ENCODE measurements around the gene KIAA0753. TPM values are rescaled to one million over a fixed set of nuclear protein-coding genes. Genes with fewer than 3 reads are reported as not detected.
A peak's percentile ranks its signal among the peaks of the same experiment; 100 is the strongest.

KIAA0753 gene
- total and polyA plus RNA-seq, 7 experiments from 2014 or later = 2.6 to 18.4 (median 13.3) TPM

- DNase-seq = no peak
- intact Hi-C loops (cut with micrococcal nuclease) = no loop called here
- POLR2A ChIA-PET = no interaction called here
- Mint-ChIP-seq H3K4me3 (no peak overlapping the region), H3K27ac (peak overlapping the region in 2 of 9 donors; percentile 7 to 8), H3K4me1 (peaks cover 9 to 16% (median 12%) of the 10 kb centered on the region in 7 donors), H3K27me3 (peaks cover 7 to 16% (median 12%) of the 10 kb centered on the region in 5 donors), H3K9me3 (no peaks in the 10 kb centered on the region), H3K36me3 (no peaks in the 10 kb centered on the region)
- peaks cover 0 to 10% of the 10 kb centered on the region in 2 donors for H3K4me1 ChIP-seq (ENCODE audit: control insufficient read depth in 2 of 2, insufficient read depth in 2 of 2, low read length in 2 of 2)
- no peaks in the 10 kb centered on the region for H3K9me3 ChIP-seq (ENCODE audit: control insufficient read depth in 2 of 3, low read length in 3 of 3)
- no peaks in the 10 kb centered on the region for H3K36me3 ChIP-seq (ENCODE audit: control insufficient read depth in 2 of 3, insufficient read depth in 3 of 3, low read length in 3 of 3)
- H3K27me3 ChIP-seq (ENCODE audit: control insufficient read depth in 2 of 2, insufficient read depth in 2 of 2, low read length in 2 of 2) = no peaks in the 10 kb centered on the region
- H3K4me3 ChIP-seq (ENCODE audit: low read length) = no peak overlapping the region
- no peak for ATAC-seq
- no peak overlapping the region for H3K27ac ChIP-seq (ENCODE audit: low read depth, low read length)
- CTCF ChIA-PET = no interaction called here
Measured at GRCh38 chr17:6549384-6550036, 91.0 kb downstream of the KIAA0753 start.

GRCh38 chr17:6548578-6549330 is 91.8 kb downstream of the KIAA0753 start:
- H3K36me3 Mint-ChIP-seq = no peaks in the 10 kb centered on the region
- Histone ChIP-seq H3K27ac (ENCODE audit: low read depth, low read length) (no peak overlapping the region), H3K4me3 (ENCODE audit: low read length) (no peak overlapping the region), H3K4me1 (ENCODE audit: control insufficient read depth in 2 of 2, insufficient read depth in 2 of 2, low read length in 2 of 2) (peaks cover 0 to 10% of the 10 kb centered on the region in 2 donors), H3K36me3 (ENCODE audit: control insufficient read depth in 2 of 3, insufficient read depth in 3 of 3, low read length in 3 of 3) (no peaks in the 10 kb centered on the region), H3K27me3 (ENCODE audit: control insufficient read depth in 2 of 2, insufficient read depth in 2 of 2, low read length in 2 of 2) (no peaks in the 10 kb centered on the region), H3K9me3 (ENCODE audit: control insufficient read depth in 2 of 3, low read length in 3 of 3) (no peaks in the 10 kb centered on the region)
- ChIA-PET POLR2A (no interaction called here), CTCF (interaction anchor here (0.5 kb wide), 1 partner anchor 46 kb away, joined by 5 read pairs; no protein-coding TSS in a partner anchor)
- peaks cover 0 to 8% (median 5%) of the 10 kb centered on the region in 5 donors for H3K27me3 Mint-ChIP-seq
- intact Hi-C loops (cut with micrococcal nuclease) = no loop called here
- DNase-seq (peak in 7 of 9 donors; percentile 8 to 50 (median 27)), ATAC-seq (peak; percentile 71)
- peak overlapping the region in 6 of 9 donors; percentile 8 to 69 (median 28) for H3K27ac Mint-ChIP-seq
- H3K4me3 Mint-ChIP-seq = peak overlapping the region in 5 of 10 donors; percentile 9 to 72 (median 55)
- H3K4me1 Mint-ChIP-seq = peaks cover 9 to 16% (median 11%) of the 10 kb centered on the region in 7 donors
- H3K9me3 Mint-ChIP-seq = no peaks in the 10 kb centered on the region

DNA sequence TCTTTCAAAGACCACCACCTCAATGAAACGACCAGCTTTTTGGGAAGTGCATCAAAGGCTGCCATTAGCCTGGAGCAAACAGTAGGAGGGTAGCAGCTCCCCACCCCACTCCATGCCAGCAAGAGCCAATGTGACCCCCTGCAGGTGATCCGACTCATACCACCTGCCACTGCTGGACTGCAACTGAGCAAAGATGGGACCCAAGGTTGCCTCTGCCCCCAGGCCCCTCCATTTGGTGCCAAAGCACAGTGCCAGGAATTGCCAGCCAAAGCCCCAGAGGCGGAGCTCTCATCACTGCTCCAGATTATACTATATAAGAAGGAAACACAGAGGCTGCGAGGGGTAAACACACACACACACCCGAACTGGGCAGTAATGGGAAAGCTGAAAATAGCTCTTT is 92.5 kb downstream of the KIAA0753 start:
- no peaks in the 10 kb centered on the region for H3K27me3 ChIP-seq (ENCODE audit: control insufficient read depth in 2 of 2, insufficient read depth in 2 of 2, low read length in 2 of 2)
- H3K27ac Mint-ChIP-seq = peak overlapping the region in 3 of 9 donors; percentile 20 to 69 (median 48)
- H3K36me3 Mint-ChIP-seq = no peaks in the 10 kb centered on the region
- peaks cover 0 to 3% (median 0%) of the 10 kb centered on the region in 5 donors for H3K27me3 Mint-ChIP-seq
- H3K27ac ChIP-seq (ENCODE audit: low read depth, low read length) = no peak overlapping the region
- no peaks in the 10 kb centered on the region for H3K36me3 ChIP-seq (ENCODE audit: control insufficient read depth in 2 of 3, insufficient read depth in 3 of 3, low read length in 3 of 3)
- H3K9me3 ChIP-seq (ENCODE audit: control insufficient read depth in 2 of 3, low read length in 3 of 3) = no peaks in the 10 kb centered on the region
- H3K4me3 Mint-ChIP-seq = peak overlapping the region in 6 of 10 donors; percentile 9 to 72 (median 52)
- ATAC-seq (no peak), DNase-seq (no peak)
- intact Hi-C loops (cut with micrococcal nuclease) = no loop called here
- H3K4me1 ChIP-seq (ENCODE audit: control insufficient read depth in 2 of 2, insufficient read depth in 2 of 2, low read length in 2 of 2) = peaks cover 0 to 10% of the 10 kb centered on the region in 2 donors
- POLR2A ChIA-PET = no interaction called here
- peaks cover 9 to 16% (median 11%) of the 10 kb centered on the region in 7 donors for H3K4me1 Mint-ChIP-seq
- CTCF ChIA-PET = interaction anchor here (0.5 kb wide), 1 partner anchor 46 kb away, joined by 5 read pairs; no protein-coding TSS in a partner anchor
- no peaks in the 10 kb centered on the region for H3K9me3 Mint-ChIP-seq
- no peak overlapping the region for H3K4me3 ChIP-seq (ENCODE audit: low read length)

GRCh38 chr17:6547336-6547735 is 93.2 kb downstream of the KIAA0753 start:
- Histone ChIP-seq H3K27me3 (ENCODE audit: control insufficient read depth in 2 of 2, insufficient read depth in 2 of 2, low read length in 2 of 2) (no peaks in the 10 kb centered on the region), H3K27ac (ENCODE audit: low read depth, low read length) (no peak overlapping the region), H3K9me3 (ENCODE audit: control insufficient read depth in 2 of 3, low read length in 3 of 3) (no peaks in the 10 kb centered on the region), H3K4me1 (ENCODE audit: control insufficient read depth in 2 of 2, insufficient read depth in 2 of 2, low read length in 2 of 2) (peaks cover 0 to 10% of the 10 kb centered on the region in 2 donors), H3K4me3 (ENCODE audit: low read length) (no peak overlapping the region), H3K36me3 (ENCODE audit: control insufficient read depth in 2 of 3, insufficient read depth in 3 of 3, low read length in 3 of 3) (no peaks in the 10 kb centered on the region)
- Mint-ChIP-seq H3K4me1 (peaks cover 6 to 16% (median 11%) of the 10 kb centered on the region in 7 donors), H3K9me3 (no peaks in the 10 kb centered on the region), H3K4me3 (no peak overlapping the region), H3K36me3 (no peaks in the 10 kb centered on the region), H3K27ac (no peak overlapping the region), H3K27me3 (peaks cover 0 to under 1% (median 0%) of the 10 kb centered on the region in 5 donors)
- POLR2A ChIA-PET = no interaction called here
- CTCF ChIA-PET = no interaction called here
- no peak for DNase-seq
- ATAC-seq = no peak
- intact Hi-C loops (cut with micrococcal nuclease) = no loop called here

GRCh38 chr17:6546069-6546718 is 94.3 kb downstream of the KIAA0753 start:
- ChIA-PET CTCF (no interaction called here), POLR2A (no interaction called here)
- Mint-ChIP-seq H3K27me3 (no peaks in the 10 kb centered on the region), H3K9me3 (no peaks in the 10 kb centered on the region), H3K4me1 (peaks cover 6 to 16% (median 11%) of the 10 kb centered on the region in 7 donors), H3K36me3 (no peaks in the 10 kb centered on the region), H3K27ac (no peak overlapping the region), H3K4me3 (no peak overlapping the region)
- no peaks in the 10 kb centered on the region for H3K36me3 ChIP-seq (ENCODE audit: control insufficient read depth in 2 of 3, insufficient read depth in 3 of 3, low read length in 3 of 3)
- no peak overlapping the region for H3K4me3 ChIP-seq (ENCODE audit: low read length)
- peaks cover 0 to 10% of the 10 kb centered on the region in 2 donors for H3K4me1 ChIP-seq (ENCODE audit: control insufficient read depth in 2 of 2, insufficient read depth in 2 of 2, low read length in 2 of 2)
- H3K9me3 ChIP-seq (ENCODE audit: control insufficient read depth in 2 of 3, low read length in 3 of 3) = no peaks in the 10 kb centered on the region
- intact Hi-C loops (cut with micrococcal nuclease) = no loop called here
- no peak for DNase-seq
- ATAC-seq = no peak
- H3K27me3 ChIP-seq (ENCODE audit: control insufficient read depth in 2 of 2, insufficient read depth in 2 of 2, low read length in 2 of 2) = no peaks in the 10 kb centered on the region
- H3K27ac ChIP-seq (ENCODE audit: low read depth, low read length) = no peak overlapping the region

- H3K4me3 Mint-ChIP-seq = no peak overlapping the region
- H3K36me3 ChIP-seq (ENCODE audit: control insufficient read depth in 2 of 3, insufficient read depth in 3 of 3, low read length in 3 of 3) = no peaks in the 10 kb centered on the region
- intact Hi-C loops (cut with micrococcal nuclease) = no loop called here
- peaks cover 0 to 10% of the 10 kb centered on the region in 2 donors for H3K4me1 ChIP-seq (ENCODE audit: control insufficient read depth in 2 of 2, insufficient read depth in 2 of 2, low read length in 2 of 2)
- DNase-seq (no peak), ATAC-seq (no peak)
- no peaks in the 10 kb centered on the region for H3K9me3 ChIP-seq (ENCODE audit: control insufficient read depth in 2 of 3, low read length in 3 of 3)
- H3K27me3 Mint-ChIP-seq = no peaks in the 10 kb centered on the region
- H3K27me3 ChIP-seq (ENCODE audit: control insufficient read depth in 2 of 2, insufficient read depth in 2 of 2, low read length in 2 of 2) = no peaks in the 10 kb centered on the region
- POLR2A ChIA-PET = no interaction called here
- H3K27ac Mint-ChIP-seq = no peak overlapping the region
- no peaks in the 10 kb centered on the region for H3K36me3 Mint-ChIP-seq
- CTCF ChIA-PET = no interaction called here
- no peak overlapping the region for H3K27ac ChIP-seq (ENCODE audit: low read depth, low read length)
- H3K4me3 ChIP-seq (ENCODE audit: low read length) = no peak overlapping the region
- peaks cover 6 to 16% (median 11%) of the 10 kb centered on the region in 7 donors for H3K4me1 Mint-ChIP-seq
- H3K9me3 Mint-ChIP-seq = no peaks in the 10 kb centered on the region
Measured at GRCh38 chr17:6545291-6545690, 95.2 kb downstream of the KIAA0753 start.

Measured in naive thymus-derived CD4-positive, alpha-beta T cell (primary cell).